A375 (cell line): ENCODE results near the gene EHBP1L1. TPM values are rescaled to one million over a fixed set of nuclear protein-coding genes. Genes with fewer than 3 reads are reported as not detected.

Source experiments
- small RNA-seq: library from RNA; depleted of rRNA; stranded (forward); fragments of <200 nt; gene quantifications from one replicate; pipeline ENCODE3, GENCODE V24; 2014
- total RNA-seq: library from RNA; depleted of rRNA; stranded (reverse); fragments of >200 nt; shearing (Covaris generic); gene quantifications from 2 replicates; pipeline ENCODE4 v1.2.3, GENCODE V29; 2014; rRNA removed

EHBP1L1 gene
- total RNA-seq, result 147 and 171 TPM in 2 replicates

GRCh38 chr11:65575568-65576231 lies at the start of gene EHBP1L1:
Gene EHBP1L1, plus strand, starts transcription at chr11:65576053. Its CDS starts 250 bp downstream, at chr11:65576303.

GRCh38 chr11:65558002-65558929 lies 17.6 kb upstream of the EHBP1L1 start, which contains the start of gene LTBP3:
Gene LTBP3, minus strand, starts transcription at chr11:65558359. Its CDS starts 400 bp downstream, at chr11:65557959.

GRCh38 chr11:65569973-65570918 lies 5.6 kb upstream of the EHBP1L1 start, which contains the start of gene ZNRD2:
Gene ZNRD2, plus strand, starts transcription at chr11:65570477. Its CDS starts 15 bp downstream, at chr11:65570492.

GRCh38 chr11:65572356-65573051 lies 3.3 kb upstream of the EHBP1L1 start, which contains the start of gene FAM89B:
Gene FAM89B, plus strand, starts transcription at chr11:65572538. Its CDS starts 132 bp downstream, at chr11:65572670.

GRCh38 chr11:65595543-65596281 lies 19.9 kb downstream of the EHBP1L1 start, which contains the start of gene KCNK7:
Gene KCNK7, minus strand, starts transcription at chr11:65595800. Its CDS starts 28 bp downstream, at chr11:65595772.

GRCh38 chr11:65615229-65615949 lies 39.5 kb downstream of the EHBP1L1 start, which contains the start of gene PCNX3:
Gene PCNX3, plus strand, starts transcription at chr11:65615776. Its CDS starts 536 bp downstream, at chr11:65616312.

GRCh38 chr11:65637794-65638419 lies 62.1 kb downstream of the EHBP1L1 start, which contains the start of gene SIPA1:
Gene SIPA1, plus strand, starts transcription at chr11:65638101. Its CDS starts 2,821 bp downstream, at chr11:65640922.

Small RNA genes lying within 50 kb of the gene (small RNA-seq; reads per million reads assigned to genes)
- gene AP001362.1 (not detected), gene MIR4690 (not detected)

Other genes with a start within 250 kb of the EHBP1L1 start
- 47.7 and 62.2 TPM in 2 replicates for gene DPF2, start 242.2 kb upstream of the EHBP1L1 start, total RNA-seq
- gene TIGD3, start 221.3 kb upstream of the EHBP1L1 start, total RNA-seq, result 1.2 and 1.4 TPM in 2 replicates
- 14.1 and 15.8 TPM in 2 replicates for gene SLC25A45, start 193.4 kb upstream of the EHBP1L1 start, total RNA-seq
- 76.8 and 79.3 TPM in 2 replicates for gene FRMD8, start 189.4 kb upstream of the EHBP1L1 start, total RNA-seq
- 69.3 and 73.0 TPM in 2 replicates for gene NEAT1, start 153.3 kb upstream of the EHBP1L1 start, total RNA-seq
- 2,655 and 2,827 TPM in 2 replicates for gene MALAT1, start 77.0 kb upstream of the EHBP1L1 start, total RNA-seq
- 144 TPM in 2 replicates for gene SCYL1, start 51.0 kb upstream of the EHBP1L1 start, total RNA-seq
- gene LTBP3, start 17.7 kb upstream of the EHBP1L1 start, total RNA-seq, result 205 and 209 TPM in 2 replicates
- 93.6 and 98.5 TPM in 2 replicates for gene ZNRD2, start 5.6 kb upstream of the EHBP1L1 start, total RNA-seq
- gene FAM89B, start 3.5 kb upstream of the EHBP1L1 start, total RNA-seq, result 43.3 and 48.4 TPM in 2 replicates
- gene KCNK7, start 19.7 kb downstream of the EHBP1L1 start, total RNA-seq, result 0.27 and 0.30 TPM in 2 replicates
- gene MAP3K11, start 38.2 kb downstream of the EHBP1L1 start, total RNA-seq, result 32.6 and 44.9 TPM in 2 replicates
- 38.1 and 38.7 TPM in 2 replicates for gene PCNX3, start 39.7 kb downstream of the EHBP1L1 start, total RNA-seq
- 34.2 and 35.5 TPM in 2 replicates for gene SIPA1, start 62.0 kb downstream of the EHBP1L1 start, total RNA-seq
- 41.8 and 44.5 TPM in 2 replicates for gene RELA, start 86.9 kb downstream of the EHBP1L1 start, total RNA-seq
- gene KAT5, start 136.2 kb downstream of the EHBP1L1 start, total RNA-seq, result 84.3 and 89.4 TPM in 2 replicates
- gene RNASEH2C, start 144.7 kb downstream of the EHBP1L1 start, total RNA-seq, result 115 and 149 TPM in 2 replicates
- gene AP5B1, start 204.9 kb downstream of the EHBP1L1 start, total RNA-seq, result 23.7 and 24.5 TPM in 2 replicates
- 0.11 TPM in 2 replicates for gene OVOL1, start 211.0 kb downstream of the EHBP1L1 start, total RNA-seq